HG03066 (cell line): ENCODE measurements around the gene TNFRSF1B.
"Not testable (repeated sequence)": the region's sequence is repeated elsewhere in the genome, so short reads cannot be mapped to it uniquely, and the experiment has no call there.

Experiments used
- ATAC-seq: cut with Tn5 transposase; IDR thresholded peaks from one replicate; pipeline ENCODE4 v1.9.1; 2021; ENCODE audit warnings: low read depth; ENCODE audit not compliant: unreplicated experiment

Gene TNFRSF1B

DNA sequence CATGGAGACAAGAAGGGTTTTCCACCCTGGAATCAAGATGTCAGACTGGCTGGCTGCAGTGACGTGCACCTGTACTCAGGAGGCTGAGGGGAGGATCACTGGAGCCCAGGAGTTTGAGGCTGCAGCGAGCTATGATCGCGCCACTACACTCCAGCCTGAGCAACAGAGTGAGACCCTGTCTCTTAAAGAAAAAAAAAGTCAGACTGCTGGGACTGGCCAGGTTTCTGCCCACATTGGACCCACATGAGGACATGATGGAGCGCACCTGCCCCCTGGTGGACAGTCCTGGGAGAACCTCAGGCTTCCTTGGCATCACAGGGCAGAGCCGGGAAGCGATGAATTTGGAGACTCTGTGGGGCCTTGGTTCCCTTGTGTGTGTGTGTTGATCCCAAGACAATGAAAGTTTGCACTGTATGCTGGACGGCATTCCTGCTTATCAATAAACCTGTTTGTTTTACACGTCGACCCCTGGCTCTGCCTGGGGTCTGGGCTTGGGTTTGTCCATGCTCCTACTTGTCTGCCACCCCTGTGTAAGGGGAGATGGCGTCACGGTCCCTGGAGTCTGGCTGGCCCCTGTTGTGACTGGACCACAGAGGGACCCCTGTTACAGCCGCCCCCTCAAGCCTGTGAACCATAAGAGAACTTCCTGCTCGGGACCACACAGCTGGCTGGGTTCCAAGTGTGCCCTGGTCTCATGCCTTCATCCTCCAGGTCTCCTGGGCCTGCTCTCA lies 42.1 kb downstream of the TNFRSF1B start:
- no peak for ATAC-seq

DNA sequence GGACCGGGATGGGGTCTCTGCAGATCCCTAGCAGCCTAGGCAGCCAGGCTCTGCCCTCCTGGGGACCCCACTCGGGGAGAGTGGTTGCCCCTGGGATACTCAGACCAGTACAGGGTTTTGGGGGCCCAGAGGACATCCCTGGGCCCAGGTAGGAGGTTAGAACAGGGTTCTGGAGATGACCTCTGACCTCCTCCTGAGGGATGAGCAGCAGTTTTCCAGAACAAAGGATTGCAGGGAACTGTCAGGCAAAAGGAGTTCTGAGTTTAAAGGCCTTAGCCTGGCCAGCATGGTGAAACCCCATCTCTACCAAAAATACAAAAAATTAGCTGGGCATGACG lies 42.7 kb downstream of the TNFRSF1B start:
- no peak for ATAC-seq

GRCh38 chr1:12215118-12215961 lies 48.5 kb downstream of the TNFRSF1B start:
- ATAC-seq = no peak

- ATAC-seq = no peak
Measured at GRCh38 chr1:12219800-12220199, 53.0 kb downstream of the TNFRSF1B start.

DNA sequence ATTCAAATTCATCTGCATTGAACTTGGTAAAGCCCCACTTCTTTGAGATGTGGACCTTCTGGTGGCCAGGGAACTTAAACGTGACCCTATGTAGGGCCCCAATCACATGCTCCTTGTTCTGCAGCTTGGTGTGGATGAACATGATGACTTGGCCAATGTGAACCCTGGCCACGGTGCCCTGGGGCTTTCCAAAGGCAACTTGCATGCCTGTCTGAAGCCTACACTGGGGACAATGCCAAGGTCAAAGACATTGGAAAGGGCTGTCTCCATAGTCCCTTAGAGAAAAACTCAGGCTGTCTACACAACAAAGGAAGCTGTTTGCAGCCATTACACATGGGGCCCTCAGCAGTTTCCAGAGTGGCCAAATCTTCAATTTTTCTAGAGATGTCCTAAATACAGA lies 54.1 kb downstream of the TNFRSF1B start:
- ATAC-seq = no peak

GRCh38 chr1:12222700-12223099 lies 55.9 kb downstream of the TNFRSF1B start:
- not testable (repeated sequence) for ATAC-seq

GRCh38 chr1:12224092-12224491 lies 57.3 kb downstream of the TNFRSF1B start:
- ATAC-seq = not testable (repeated sequence)

DNA sequence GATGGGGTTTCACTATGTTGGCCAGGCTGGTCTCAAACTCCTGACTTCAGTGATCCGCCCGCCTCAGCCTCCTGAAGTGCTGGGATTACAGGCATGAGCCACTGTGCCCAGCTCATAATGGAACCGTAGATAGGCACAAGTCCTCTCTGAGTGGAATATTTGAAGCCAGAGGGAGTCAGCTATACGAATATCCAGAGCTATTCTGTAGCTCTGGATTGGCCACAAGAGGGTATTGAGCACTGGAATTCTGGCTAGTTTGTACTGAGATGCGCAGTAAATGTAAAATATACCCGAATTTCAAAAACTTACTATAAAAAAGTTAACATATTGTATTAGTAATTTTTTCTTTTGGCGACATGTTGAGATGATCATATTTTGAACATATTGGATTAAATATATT lies 62.2 kb downstream of the TNFRSF1B start:
- ATAC-seq = no peak

- no peak for ATAC-seq
Measured at GRCh38 chr1:12229386-12229834, 62.6 kb downstream of the TNFRSF1B start.

DNA sequence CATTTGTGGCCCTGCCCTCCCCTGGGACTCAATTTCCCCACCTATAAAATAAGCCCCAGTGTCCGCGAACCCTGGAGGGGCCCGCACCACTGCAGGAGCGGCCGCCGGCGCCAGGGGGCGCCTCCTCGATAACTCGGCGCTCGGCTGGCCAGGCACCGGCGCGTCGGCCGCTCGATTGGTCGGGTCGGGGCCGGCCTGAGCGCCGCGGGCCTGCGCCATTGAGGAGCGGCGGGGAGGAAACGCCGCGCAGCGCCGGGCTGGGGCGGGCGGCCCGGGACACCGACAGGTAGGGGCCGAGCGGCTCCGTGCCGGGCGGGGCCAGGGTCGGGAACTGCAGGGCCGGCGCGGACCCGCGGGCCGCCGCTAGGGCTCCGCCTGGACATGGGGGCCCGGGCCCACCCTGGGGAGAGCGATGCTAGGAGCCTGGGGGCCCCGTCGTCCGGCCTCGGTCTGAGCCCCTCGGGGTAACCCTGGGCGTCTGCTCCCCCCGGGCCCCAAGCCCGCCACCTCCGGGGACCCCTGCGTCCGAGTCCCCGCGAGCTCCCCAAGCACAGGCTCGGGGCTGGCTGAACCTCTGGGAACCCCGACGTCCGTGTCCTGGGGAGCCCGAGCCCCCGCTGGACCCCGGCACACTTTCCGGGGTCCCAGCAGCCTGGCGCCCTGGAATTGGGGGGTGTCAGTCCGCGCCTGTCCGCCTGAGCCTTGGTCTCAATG lies 63.2 kb downstream of the TNFRSF1B start, which contains the start of gene VPS13D:
TSS of gene VPS13D (plus strand) at position 196 of the 714 bp plus-strand sequence. CDS start 4,237 bp downstream, outside the sequence.
- ATAC-seq = peak; percentile 81

GRCh38 chr1:12230549-12231275 lies 63.9 kb downstream of the TNFRSF1B start:
- peak; percentile 22 for ATAC-seq

DNA sequence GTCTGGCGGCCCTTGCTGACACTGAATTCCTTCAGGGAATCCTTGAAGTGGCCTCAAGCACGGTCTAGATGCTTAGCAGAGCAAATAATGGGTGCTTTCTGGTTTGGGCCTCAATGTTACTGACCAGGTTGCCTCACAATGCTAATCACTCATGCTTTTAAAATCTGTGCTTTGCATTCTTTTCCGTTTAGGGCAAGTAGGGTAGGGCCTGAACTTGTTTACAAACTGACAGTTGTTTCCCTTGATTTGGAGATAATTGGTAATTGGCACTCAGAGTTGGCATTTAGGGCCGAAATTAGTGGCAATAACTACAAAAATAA lies 64.4 kb downstream of the TNFRSF1B start:
- no peak for ATAC-seq

- no peak for ATAC-seq
Measured at GRCh38 chr1:12232221-12232620, 65.4 kb downstream of the TNFRSF1B start.

- no peak for ATAC-seq
Measured at GRCh38 chr1:12244078-12244477, 77.3 kb downstream of the TNFRSF1B start.

- no peak for ATAC-seq
Measured at GRCh38 chr1:12244585-12244984, 77.8 kb downstream of the TNFRSF1B start.

GRCh38 chr1:12245116-12245515 lies 78.3 kb downstream of the TNFRSF1B start:
- ATAC-seq = no peak

GRCh38 chr1:12245733-12246132 lies 78.9 kb downstream of the TNFRSF1B start:
- no peak for ATAC-seq

- ATAC-seq = no peak
Measured at GRCh38 chr1:12246584-12246983, 79.8 kb downstream of the TNFRSF1B start.

DNA sequence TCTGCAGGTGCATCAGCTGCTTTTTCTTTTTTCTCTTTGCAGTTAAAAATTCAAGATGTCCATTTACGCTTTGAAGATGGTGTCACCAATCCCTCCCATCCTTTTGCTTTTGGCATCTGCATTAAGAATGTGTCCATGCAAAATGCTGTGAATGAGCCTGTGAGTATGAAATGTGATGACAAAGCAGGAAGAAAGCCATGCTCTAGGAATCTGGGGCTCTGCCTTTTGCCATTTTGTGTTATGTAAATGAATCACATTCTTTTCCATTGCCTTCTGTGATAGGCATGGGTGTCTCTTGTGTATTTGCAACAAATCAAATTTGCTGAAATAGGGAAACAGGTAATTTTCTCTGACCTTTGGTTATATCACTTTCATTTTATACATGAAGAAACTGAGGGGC lies 82.4 kb downstream of the TNFRSF1B start:
- no peak for ATAC-seq

DNA sequence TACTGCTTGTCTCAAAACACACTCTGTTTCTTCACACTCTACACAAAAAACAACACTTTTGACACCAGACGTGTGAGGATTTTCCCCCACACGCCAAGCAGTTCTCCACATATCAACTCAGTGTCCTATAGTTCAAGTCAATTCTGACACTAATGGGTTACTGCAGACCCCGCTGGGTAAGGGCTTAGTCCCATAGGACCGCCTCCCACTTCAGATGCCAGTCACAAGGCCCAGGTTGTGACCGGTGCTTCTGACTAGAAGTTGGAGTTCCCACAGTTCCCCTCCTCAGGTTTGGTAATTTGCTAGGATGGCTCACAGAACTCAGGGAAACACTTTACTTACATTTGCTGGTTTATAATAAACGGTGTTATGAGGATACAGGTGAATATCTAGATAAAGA lies 83.0 kb downstream of the TNFRSF1B start:
- no peak for ATAC-seq

- no peak for ATAC-seq
Measured at GRCh38 chr1:12251442-12251841, 84.7 kb downstream of the TNFRSF1B start.
